Glutamatergic neuron (in vitro differentiated cells): Measurements from ENCODE around the gene LTO1. TPM values are rescaled to one million over a fixed set of nuclear protein-coding genes. Genes with fewer than 3 reads are reported as not detected.

Experiments used
- DNase-seq: peaks from one replicate; pipeline ENCODE4 v3.0.0; 2022
- H3K27ac Mint-ChIP-seq: one replicate; pipeline ENCODE4 v1.8.0; 2020; ENCODE audit warnings: mild to moderate bottlenecking, mixed read lengths, inconsistent platforms; ENCODE audit not compliant: unreplicated experiment
- H3K27me3 Mint-ChIP-seq: one replicate; pipeline ENCODE4 v1.8.0; 2020; ENCODE audit warnings: mild to moderate bottlenecking, moderate library complexity, mixed read lengths, inconsistent platforms; ENCODE audit not compliant: unreplicated experiment
- H3K36me3 Mint-ChIP-seq: one replicate; pipeline ENCODE4 v1.8.0; 2020; ENCODE audit warnings: mild to moderate bottlenecking, mixed read lengths, inconsistent platforms; ENCODE audit not compliant: unreplicated experiment
- H3K4me1 Mint-ChIP-seq: one replicate; pipeline ENCODE4 v1.8.0; 2020; ENCODE audit warnings: mild to moderate bottlenecking, low read depth, mixed read lengths, inconsistent platforms; ENCODE audit not compliant: unreplicated experiment
- H3K4me3 Mint-ChIP-seq: one replicate; pipeline ENCODE4 v1.8.0; 2020; ENCODE audit warnings: mild to moderate bottlenecking, mixed read lengths, inconsistent platforms; ENCODE audit not compliant: unreplicated experiment
- H3K9me3 Mint-ChIP-seq: one replicate; pipeline ENCODE4 v1.8.0; 2020; ENCODE audit warnings: mild to moderate bottlenecking, moderate library complexity, mixed read lengths, inconsistent platforms; ENCODE audit not compliant: unreplicated experiment
- CTCF ChIP-seq: fragments of 200-600 bp; sonication (generic); IDR thresholded peaks from one replicate; pipeline ENCODE4 v1.5.0; 2021; ENCODE audit not compliant: partially characterized antibody, unreplicated experiment
- total RNA-seq: library from RNA; stranded (reverse); fragmentation: NEBNext Ultra II Directional; extraction: Animal tissue kit (Norgen Biotek cat#: 25700); gene quantifications from one replicate; pipeline ENCODE4 v1.2.1, GENCODE V29; 2021; ENCODE audit not compliant: unreplicated experiment

The LTO1 gene
- total RNA-seq, 1 donor from 2014 or later: 38.1 TPM

- Mint-ChIP-seq H3K4me1 (peaks cover 10% of the 10 kb centered on the region), H3K27me3 (peaks cover 2% of the 10 kb centered on the region), H3K4me3 (no peak overlapping the region), H3K36me3 (no peaks in the 10 kb centered on the region), H3K9me3 (no peaks in the 10 kb centered on the region), H3K27ac (no peak overlapping the region)
- DNase-seq: no peak
- no peak for TF ChIP-seq CTCF
Observed at GRCh38 chr11:69618237-69618636, 56.9 kb downstream of the LTO1 start.

GRCh38 chr11:69617682-69618081 lies 57.5 kb downstream of the LTO1 start:
- Mint-ChIP-seq H3K4me1 (peaks cover 10% of the 10 kb centered on the region), H3K27ac (no peak overlapping the region)

GRCh38 chr11:69617220-69617619 lies 57.9 kb downstream of the LTO1 start:
- H3K4me1 Mint-ChIP-seq: peaks cover 10% of the 10 kb centered on the region
- H3K27me3 Mint-ChIP-seq: peaks cover 2% of the 10 kb centered on the region
- no peak overlapping the region for H3K27ac Mint-ChIP-seq
- no peaks in the 10 kb centered on the region for H3K36me3 Mint-ChIP-seq
- no peak for TF ChIP-seq CTCF
- no peaks in the 10 kb centered on the region for H3K9me3 Mint-ChIP-seq
- no peak overlapping the region for H3K4me3 Mint-ChIP-seq
- DNase-seq: no peak

More at GRCh38 chr11:69617682-69618081, 57.5 kb downstream of the LTO1 start:
- Mint-ChIP-seq H3K36me3 (no peaks in the 10 kb centered on the region), H3K27me3 (peaks cover 2% of the 10 kb centered on the region), H3K9me3 (no peaks in the 10 kb centered on the region), H3K4me3 (no peak overlapping the region)
- TF ChIP-seq CTCF: no peak
- no peak for DNase-seq

Other genes with a start within 250 kb of the LTO1 start
- not detected for gene LINC01488, start 193.7 kb downstream of the LTO1 start, total RNA-seq
- 36.1 TPM for gene CCND1, start 34.2 kb downstream of the LTO1 start, total RNA-seq
- gene FGF19, start 28.7 kb upstream of the LTO1 start, total RNA-seq: 5.1 TPM
- gene FGF4, start 100.0 kb upstream of the LTO1 start, total RNA-seq: 0.37 TPM
- not detected for gene FGF3, start 144.1 kb upstream of the LTO1 start, total RNA-seq